Activated CD8-positive, alpha-beta memory T cell treated with anti-CD3 and anti-CD28 coated beads for 48 hours (primary cell): ENCODE data around the gene PSMD14.

Experiments
- DNase-seq, 3 experiments: peaks; one replicate each; pipeline ENCODE4 v3.0.0-alpha.2; 2020; ENCODE audit warnings: low read depth in 2 of 3, low spot score in 2 of 3

PSMD14 gene

DNA sequence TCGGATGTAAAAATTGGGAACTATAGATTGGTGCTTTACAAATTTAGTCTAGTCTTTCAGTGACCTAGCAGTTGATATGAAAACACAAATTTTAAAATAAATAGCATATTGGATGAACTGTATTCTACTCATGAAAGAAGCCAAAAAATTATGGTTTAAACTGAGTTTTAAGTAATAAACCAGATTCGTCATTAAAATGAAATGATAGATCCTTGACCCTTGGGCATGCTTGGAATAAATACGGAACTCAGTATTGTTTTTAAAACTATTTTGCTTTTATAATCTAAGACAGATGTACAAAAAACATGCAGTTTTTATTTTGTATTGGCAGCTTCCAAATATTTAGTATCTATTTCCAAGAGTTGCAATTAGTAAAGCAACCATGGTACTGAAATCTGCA lies 73.3 kb downstream of the PSMD14 start:
- DNase-seq: no peak

- no peak for DNase-seq
Measured at GRCh38 chr2:161382747-161383146, 74.5 kb downstream of the PSMD14 start.

DNA sequence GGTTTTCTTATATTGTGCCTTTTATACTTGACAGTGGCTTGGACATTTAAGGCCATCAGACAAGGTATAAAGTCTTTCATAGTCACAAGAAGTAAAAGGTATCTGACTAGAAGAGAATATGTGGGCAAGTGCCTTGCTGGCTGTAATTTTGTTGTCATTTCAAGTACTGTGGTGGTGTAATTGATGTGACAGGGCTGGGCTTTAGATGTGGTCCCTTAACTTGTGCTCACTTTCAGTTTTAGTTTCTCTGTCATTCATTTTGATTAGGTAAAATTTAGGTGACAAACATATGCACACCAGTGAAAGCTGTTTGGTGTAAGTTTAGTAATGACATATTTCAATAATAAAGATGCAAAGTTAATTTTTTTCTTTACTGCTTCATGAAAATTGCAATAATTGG lies 76.6 kb downstream of the PSMD14 start:
- no peak for DNase-seq

DNA sequence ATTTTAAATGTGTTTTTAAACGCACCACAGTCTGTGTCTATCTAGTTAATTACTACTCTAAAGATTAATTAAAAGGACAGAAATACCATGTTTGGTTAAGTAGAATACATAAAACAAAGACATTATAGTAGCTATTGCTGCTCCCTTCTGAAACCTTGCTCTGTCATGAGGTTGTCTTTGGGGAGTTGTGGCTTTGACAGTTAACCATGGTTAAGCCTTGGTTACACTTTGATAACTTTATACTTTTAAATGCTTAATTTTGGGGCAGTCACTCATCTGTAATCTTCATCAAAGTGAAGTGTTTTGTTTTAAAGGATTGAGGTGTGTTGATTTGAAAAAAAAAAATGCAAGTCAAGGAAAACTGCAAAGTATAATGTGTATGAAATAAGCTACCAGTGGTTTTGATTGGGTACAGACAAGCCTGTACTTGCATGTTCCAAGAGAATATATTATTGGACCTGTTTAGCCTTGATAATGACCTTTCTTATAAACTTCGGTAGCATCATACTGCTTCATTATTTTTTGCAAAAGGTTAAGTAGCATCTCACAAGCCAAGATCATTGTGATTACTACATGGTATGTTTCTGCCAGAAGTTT lies 78.1 kb downstream of the PSMD14 start:
- DNase-seq: no peak

GRCh38 chr2:161388146-161388779 lies 80.0 kb downstream of the PSMD14 start:
- DNase-seq: no peak

- DNase-seq: no peak
Measured at GRCh38 chr2:161391737-161392506, 83.7 kb downstream of the PSMD14 start.

DNA sequence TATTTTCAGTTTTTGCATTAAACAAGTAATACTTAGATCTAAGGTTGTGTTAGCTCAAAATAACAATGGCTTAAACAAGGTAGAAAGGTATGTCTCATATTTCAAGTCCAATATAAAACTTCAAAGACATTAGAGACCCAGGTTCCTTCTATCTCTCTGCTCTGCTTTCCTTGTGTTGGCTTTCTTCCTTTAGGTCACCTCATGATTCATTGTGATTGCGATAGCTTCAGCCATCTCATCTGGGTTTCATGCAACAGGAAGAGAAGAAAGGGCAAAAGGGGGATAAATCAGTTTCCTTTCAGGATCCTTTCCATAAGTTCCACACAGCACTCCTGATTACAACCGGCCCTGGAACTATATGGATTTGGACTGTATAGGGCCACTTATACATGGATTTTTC lies 91.9 kb downstream of the PSMD14 start:
- DNase-seq: no peak

GRCh38 chr2:161402297-161402696 lies 94.1 kb downstream of the PSMD14 start:
- DNase-seq: no peak

DNA sequence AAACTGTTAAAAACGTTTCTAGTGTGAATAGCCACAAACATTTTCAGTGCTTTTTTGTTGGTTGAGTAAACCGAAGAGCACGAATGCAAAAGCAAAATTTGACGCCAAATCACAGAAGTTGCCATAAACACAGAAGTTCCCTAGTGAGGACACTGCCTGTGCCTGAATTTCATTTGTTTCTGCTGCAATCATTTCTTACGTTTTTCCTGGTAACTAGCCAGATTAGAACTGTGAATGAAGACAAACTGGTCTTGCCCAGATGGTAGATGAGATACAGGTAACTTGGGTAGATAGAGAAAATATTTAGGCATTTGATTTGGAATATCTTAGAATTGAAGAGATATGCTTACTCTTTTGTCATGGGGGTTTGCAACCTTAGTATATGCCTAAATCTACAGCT lies 98.1 kb downstream of the PSMD14 start:
- DNase-seq: no peak

GRCh38 chr2:161407597-161407996 lies 99.4 kb downstream of the PSMD14 start:
- DNase-seq: no peak

DNA sequence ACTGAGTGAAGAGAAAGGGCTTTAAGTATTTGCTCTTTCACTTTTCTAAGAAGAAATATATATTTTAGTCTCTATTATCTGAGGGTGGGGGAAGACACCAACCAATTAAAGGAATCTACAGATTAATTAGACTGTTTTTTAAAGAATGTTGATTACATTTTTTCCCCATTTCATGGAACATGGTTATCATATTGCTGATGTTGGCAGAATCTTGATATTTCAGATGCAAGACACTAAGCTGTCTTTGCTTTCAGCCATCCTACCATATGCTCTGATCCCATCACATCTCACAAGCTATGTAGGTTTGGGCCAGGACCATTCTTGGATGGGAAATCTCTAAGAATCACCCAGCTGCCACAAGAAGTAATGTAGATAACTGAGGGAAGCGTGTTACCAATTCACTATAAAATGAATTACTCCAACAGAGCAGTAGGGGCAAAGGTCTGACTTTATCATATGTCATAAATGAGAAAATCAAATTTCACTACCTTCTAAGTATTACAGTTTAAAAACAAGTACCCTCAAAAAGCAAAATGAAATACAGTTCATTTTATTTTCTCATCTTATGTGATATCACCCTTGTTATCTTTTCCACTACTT lies 101.2 kb downstream of the PSMD14 start:
- DNase-seq: no peak

GRCh38 chr2:161412346-161412745 lies 104.1 kb downstream of the PSMD14 start:
- no peak for DNase-seq

- DNase-seq: no peak
Measured at GRCh38 chr2:161414042-161415033, 106.1 kb downstream of the PSMD14 start.

GRCh38 chr2:161415034-161415986 lies 107.1 kb downstream of the PSMD14 start:
- DNase-seq: no peak

GRCh38 chr2:161415987-161416707 lies 107.9 kb downstream of the PSMD14 start, which contains the start of gene TBR1:
TSS of gene TBR1 (plus strand) at chr2:161416297. CDS start at chr2:161416411, 114 bp downstream.
- DNase-seq: no peak

GRCh38 chr2:161416708-161417437 lies 108.6 kb downstream of the PSMD14 start:
- DNase-seq: no peak

GRCh38 chr2:161417438-161418274 lies 109.4 kb downstream of the PSMD14 start:
- no peak for DNase-seq
